ENCODE measurements around the gene GULP1. TPM values are rescaled to one million over a fixed set of nuclear protein-coding genes. Genes with fewer than 3 reads are reported as not detected.

Gene GULP1, protein sequence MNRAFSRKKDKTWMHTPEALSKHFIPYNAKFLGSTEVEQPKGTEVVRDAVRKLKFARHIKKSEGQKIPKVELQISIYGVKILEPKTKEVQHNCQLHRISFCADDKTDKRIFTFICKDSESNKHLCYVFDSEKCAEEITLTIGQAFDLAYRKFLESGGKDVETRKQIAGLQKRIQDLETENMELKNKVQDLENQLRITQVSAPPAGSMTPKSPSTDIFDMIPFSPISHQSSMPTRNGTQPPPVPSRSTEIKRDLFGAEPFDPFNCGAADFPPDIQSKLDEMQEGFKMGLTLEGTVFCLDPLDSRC
- 181 and 200 TPM in 2 replicates for total RNA-seq (2014; rRNA removed; shearing (Covaris generic))
- polyA plus RNA-seq (2016; fragmentation: Nextera tagmentation; extraction: Ambion mirVana), result 75.3 and 94.6 TPM in 2 replicates
- long read RNA-seq, transcript GULP1-201 (12 exons, 3,347 nt), result major isoform, 12 of 62 reads
- long read RNA-seq, transcript GULP1-204 (7 exons, 1,242 nt), result minor isoform, 6 of 62 reads
- long read RNA-seq, transcript GULP1-206 (12 exons, 1,376 nt), result minor isoform, 6 of 62 reads
- long read RNA-seq, partial matches to known transcripts, result 10 of 62 reads
- long read RNA-seq, other reads (novel, unspliced or antisense), result 25 of 62 reads

DNA sequence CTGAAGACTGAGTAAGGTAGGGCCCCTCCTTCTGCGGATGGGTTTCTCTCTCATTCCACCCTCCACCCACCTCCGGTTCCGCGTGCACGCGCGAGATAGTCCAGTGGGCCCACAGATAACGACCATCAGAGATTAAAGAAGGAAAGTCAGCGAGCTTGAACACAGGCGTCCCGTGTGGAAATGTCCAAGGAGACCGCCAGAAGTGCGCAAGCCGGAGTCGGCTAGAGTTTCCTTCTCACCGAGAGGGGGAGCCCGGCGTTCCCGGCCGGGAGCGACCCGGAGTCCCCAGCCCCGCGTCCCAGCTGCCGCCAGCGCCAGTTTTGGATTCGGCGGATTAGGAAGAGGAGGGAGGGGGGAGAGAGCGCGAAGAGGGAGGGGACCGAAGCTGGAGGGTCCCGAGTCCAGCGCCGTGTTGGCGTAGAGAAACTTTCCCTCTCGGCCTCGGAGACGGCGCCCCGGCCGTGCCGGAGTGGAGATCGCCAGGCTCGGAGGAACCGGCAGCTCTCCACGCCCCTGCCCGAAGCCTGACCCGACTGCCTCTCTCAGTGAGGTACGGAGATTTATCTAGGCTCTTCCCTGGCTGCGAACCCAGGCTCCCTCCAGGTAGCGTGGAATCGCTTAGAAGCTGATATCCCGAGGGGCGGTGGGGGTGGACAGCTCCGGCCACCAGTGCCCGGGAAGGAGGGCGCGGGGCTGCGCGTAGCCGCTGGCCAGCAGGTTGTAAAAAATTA is at the start of gene GULP1:
TSS of gene GULP1 (plus strand) at position 258 of the 731 bp plus-strand sequence. CDS start 185,829 bp downstream, outside the sequence.
- H3K36me3 ChIP-seq (ENCODE audit: insufficient read depth), result no peaks in the 10 kb centered on the region
- peak within 1 kb of the TSS; percentile 87 for H3K4me2 ChIP-seq
- H3K4me1 ChIP-seq (ENCODE audit: insufficient read depth), result peaks cover 34% of the 10 kb centered on the region
- H4K20me1 ChIP-seq (replicated peaks; ENCODE audit: insufficient read depth), result no peaks in the 10 kb centered on the region
- no peaks in the 10 kb centered on the region for H3K9me2 ChIP-seq (ENCODE audit: insufficient read depth)
- Mint-ChIP-seq H3K27me3 (ENCODE audit: insufficient read depth, low read depth, poor library complexity) (peaks cover 16% of the 10 kb centered on the region), H3K4me1 (peaks cover 30% of the 10 kb centered on the region), H3K9me3 (peaks cover 2% of the 10 kb centered on the region; the same call in 2 of the 3 replicates), H3K27ac (peak within 1 kb of the TSS; percentile 100), H3K4me3 (peak within 1 kb of the TSS; percentile 95), H3K36me3 (ENCODE audit: low read depth) (peaks cover 28% of the 10 kb centered on the region)
- peak within 1 kb of the TSS; percentile 82 for H3K4me3 ChIP-seq
- H2AFZ ChIP-seq, result no peak within 1 kb of the TSS
- H3K27me3 ChIP-seq (ENCODE audit: insufficient read depth), result no peaks in the 10 kb centered on the region
- H3K27ac ChIP-seq (ENCODE audit: low read depth), result peak within 1 kb of the TSS; percentile 97
- H3K79me2 ChIP-seq (replicated peaks; ENCODE audit: insufficient read depth), result peaks cover 70% of the 10 kb centered on the region
- peak; percentile 68 for ATAC-seq
- peak; percentile 91 for DNase-seq (ENCODE audit: low spot score)
- H3F3A ChIP-seq (replicated peaks; ENCODE audit: low read depth), result no peaks in the 10 kb centered on the region
- TF ChIP-seq CREB1 (CRISPR knock-in tag; IDR thresholded peaks at IDR 0.05; ENCODE audit: low read depth), result peak; percentile 35; the same call in 1 of the 2 replicates
- TF ChIP-seq EZH2 (IDR thresholded peaks at IDR 0.05; ENCODE audit: low read depth, unreplicated experiment), result no peak
- no peak for TF ChIP-seq ZNF331 (CRISPR knock-in tag; IDR thresholded peaks at IDR 0.05; ENCODE audit: low read depth)
- TF ChIP-seq CTCF (conservative IDR thresholded peaks at IDR 0.05; ENCODE audit: low read depth in 2 of 2), result peak; percentile 60 to 61
- no peak for TF ChIP-seq STAT1 (IDR thresholded peaks at IDR 0.05; ENCODE audit: unreplicated experiment)
- TF ChIP-seq, protein P1, sequence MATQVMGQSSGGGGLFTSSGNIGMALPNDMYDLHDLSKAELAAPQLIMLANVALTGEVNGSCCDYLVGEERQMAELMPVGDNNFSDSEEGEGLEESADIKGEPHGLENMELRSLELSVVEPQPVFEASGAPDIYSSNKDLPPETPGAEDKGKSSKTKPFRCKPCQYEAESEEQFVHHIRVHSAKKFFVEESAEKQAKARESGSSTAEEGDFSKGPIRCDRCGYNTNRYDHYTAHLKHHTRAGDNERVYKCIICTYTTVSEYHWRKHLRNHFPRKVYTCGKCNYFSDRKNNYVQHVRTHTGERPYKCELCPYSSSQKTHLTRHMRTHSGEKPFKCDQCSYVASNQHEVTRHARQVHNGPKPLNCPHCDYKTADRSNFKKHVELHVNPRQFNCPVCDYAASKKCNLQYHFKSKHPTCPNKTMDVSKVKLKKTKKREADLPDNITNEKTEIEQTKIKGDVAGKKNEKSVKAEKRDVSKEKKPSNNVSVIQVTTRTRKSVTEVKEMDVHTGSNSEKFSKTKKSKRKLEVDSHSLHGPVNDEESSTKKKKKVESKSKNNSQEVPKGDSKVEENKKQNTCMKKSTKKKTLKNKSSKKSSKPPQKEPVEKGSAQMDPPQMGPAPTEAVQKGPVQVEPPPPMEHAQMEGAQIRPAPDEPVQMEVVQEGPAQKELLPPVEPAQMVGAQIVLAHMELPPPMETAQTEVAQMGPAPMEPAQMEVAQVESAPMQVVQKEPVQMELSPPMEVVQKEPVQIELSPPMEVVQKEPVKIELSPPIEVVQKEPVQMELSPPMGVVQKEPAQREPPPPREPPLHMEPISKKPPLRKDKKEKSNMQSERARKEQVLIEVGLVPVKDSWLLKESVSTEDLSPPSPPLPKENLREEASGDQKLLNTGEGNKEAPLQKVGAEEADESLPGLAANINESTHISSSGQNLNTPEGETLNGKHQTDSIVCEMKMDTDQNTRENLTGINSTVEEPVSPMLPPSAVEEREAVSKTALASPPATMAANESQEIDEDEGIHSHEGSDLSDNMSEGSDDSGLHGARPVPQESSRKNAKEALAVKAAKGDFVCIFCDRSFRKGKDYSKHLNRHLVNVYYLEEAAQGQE (IDR thresholded peaks at IDR 0.05; ENCODE audit: unreplicated experiment), result no peak
- peak; percentile 64; the same call in 1 of the 2 replicates for TF ChIP-seq POLR2AphosphoS5 (IDR thresholded peaks at IDR 0.05; ENCODE audit: low read depth)
- TF ChIP-seq EZH2phosphoT487 (IDR thresholded peaks at IDR 0.05; ENCODE audit: unreplicated experiment), result no peak
- TF ChIP-seq, protein P2, sequence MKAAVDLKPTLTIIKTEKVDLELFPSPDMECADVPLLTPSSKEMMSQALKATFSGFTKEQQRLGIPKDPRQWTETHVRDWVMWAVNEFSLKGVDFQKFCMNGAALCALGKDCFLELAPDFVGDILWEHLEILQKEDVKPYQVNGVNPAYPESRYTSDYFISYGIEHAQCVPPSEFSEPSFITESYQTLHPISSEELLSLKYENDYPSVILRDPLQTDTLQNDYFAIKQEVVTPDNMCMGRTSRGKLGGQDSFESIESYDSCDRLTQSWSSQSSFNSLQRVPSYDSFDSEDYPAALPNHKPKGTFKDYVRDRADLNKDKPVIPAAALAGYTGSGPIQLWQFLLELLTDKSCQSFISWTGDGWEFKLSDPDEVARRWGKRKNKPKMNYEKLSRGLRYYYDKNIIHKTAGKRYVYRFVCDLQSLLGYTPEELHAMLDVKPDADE (IDR thresholded peaks at IDR 0.05), result no peak
- TF ChIP-seq JUNB (IDR thresholded peaks at IDR 0.05; ENCODE audit: unreplicated experiment), result no peak
- TF ChIP-seq ZNF114 (CRISPR knock-in tag; IDR thresholded peaks at IDR 0.05), result no peak

Data from GM23338 (cell line).